K562 (cell line): ENCODE results near the gene KTN1. TPM values are rescaled to one million over a fixed set of nuclear protein-coding genes. Genes with fewer than 3 reads are reported as not detected.

Experiments
- ATAC-seq: fragments of 200-7000 bp; cut with Tn5 transposase; 3 replicates; pipeline ENCODE4 v1.9.1; 2020; ENCODE audit warnings: moderate library complexity
- BruUV-seq: library from RNA; stranded (reverse); fragments of 400-500 nt; replicated peaks from 2 replicates; lab custom pipeline; 2021; lab: Mats Ljungman, UMichigan
- CTCF ChIA-PET: fragments of 300-600 bp; formaldehyde crosslinking; extraction: SDS; loops from one replicate; lab custom pipeline; 2021; ENCODE audit warnings: low intra/inter-chr PET ratio; lab: Yijun Ruan, JAX
- POLR2A ChIA-PET: fragments of 300-600, 350-650 bp; sonication (Branson Sonifier 250); formaldehyde crosslinking; extraction: SDS; loops from one replicate; lab custom pipeline; 2021; ENCODE audit warnings: antibody characterized with exemption, inconsistent platforms; lab: Yijun Ruan, JAX
- DNase-seq, 4 experiments: peaks; one replicate each; pipeline versions ENCODE4 v3.0.0 to v3.0.0-alpha.2; 2011 to 2018; ENCODE audit warnings: low spot score in 3 of 4, mixed read lengths in 3 of 4; ENCODE audit errors: extremely low read depth in 1 of 4
- FAIRE-seq: peaks from 2 replicates; lab custom pipeline; 2011; peaks lifted over from hg19 to GRCh38; lab: Jason Lieb, UNC
- H2AFZ ChIP-seq: 2 replicates; pipeline ENCODE4 v1.6.0; 2011; ENCODE audit warnings: low read depth, low read length, control low read depth, inconsistent platforms
- H3K27ac ChIP-seq: fragments of 200-600 bp; 3 replicates; pipeline ENCODE4 v1.8.0; 2011; ENCODE audit warnings: low read depth, mild to moderate bottlenecking, control low read depth, inconsistent platforms, low read length, moderate library complexity, mixed read lengths; ENCODE audit errors: extremely low read depth
- H3K27me3 ChIP-seq, 2 experiments: fragments of 300-600 bp in 1 of 2; 2 replicates in 1 of 2; 3 replicates in 1 of 2; pipeline versions ENCODE4 v1.6.0 to v1.8.0; 2011; ENCODE audit warnings: inconsistent platforms in 2 of 2, low read length in 2 of 2, mild to moderate bottlenecking in 1 of 2, mixed read lengths in 1 of 2, moderate library complexity in 1 of 2; ENCODE audit not compliant: control insufficient read depth in 2 of 2, insufficient read depth in 2 of 2
- H3K36me3 ChIP-seq: fragments of 300-600 bp; 3 replicates; pipeline ENCODE4 v1.8.0; 2011; ENCODE audit warnings: mild to moderate bottlenecking, low read length, inconsistent platforms; ENCODE audit not compliant: control insufficient read depth, insufficient read depth
- H3K4me1 ChIP-seq, 2 experiments: fragments of 200-600 bp in 1 of 2; replicated peaks in 1 of 2; 2 replicates in 1 of 2; 3 replicates in 1 of 2; pipeline versions ENCODE4 v1.5.1 to v1.8.0; 2011; ENCODE audit warnings: inconsistent platforms in 2 of 2, low read length in 2 of 2, mild to moderate bottlenecking in 1 of 2, mixed read lengths in 1 of 2, moderate library complexity in 1 of 2; ENCODE audit not compliant: control insufficient read depth in 2 of 2, insufficient read depth in 2 of 2
- H3K4me2 ChIP-seq: 2 replicates; pipeline ENCODE4 v1.6.1; 2011; ENCODE audit warnings: low read length, control low read depth, inconsistent platforms, mixed read lengths; ENCODE audit not compliant: insufficient read depth
- H3K4me3 ChIP-seq: fragments of 200-600 bp; sonication (generic), shearing (Covaris generic); 2 replicates; pipeline ENCODE4 v1.5.1; 2016; ENCODE audit warnings: control low read depth, inconsistent platforms
- H3K79me2 ChIP-seq: fragments of 200-600 bp; 3 replicates; pipeline ENCODE4 v1.8.0; 2011; ENCODE audit warnings: low read length, inconsistent platforms; ENCODE audit not compliant: control insufficient read depth, insufficient read depth
- H3K9ac ChIP-seq, 2 experiments: 2 replicates each; pipeline versions ENCODE4 v1.6.0 to v1.6.1; 2011; ENCODE audit warnings: low read depth in 2 of 2, low read length in 2 of 2, control low read depth in 1 of 2, inconsistent platforms in 1 of 2, mild to moderate bottlenecking in 1 of 2, mixed read lengths in 1 of 2; ENCODE audit not compliant: insufficient read depth in 1 of 2
- H3K9me1 ChIP-seq: one replicate; pipeline ENCODE4 v1.6.0; 2011; ENCODE audit warnings: inconsistent platforms, mild to moderate bottlenecking, low read length, moderate library complexity; ENCODE audit not compliant: control insufficient read depth, insufficient read depth
- H3K9me3 ChIP-seq: replicated peaks from 2 replicates; pipeline ENCODE4 v1.5.1; 2011; ENCODE audit warnings: low read depth, low read length, inconsistent platforms; ENCODE audit not compliant: control insufficient read depth, insufficient read depth
- H4K20me1 ChIP-seq: replicated peaks from 2 replicates; pipeline ENCODE4 v1.6.1; 2011; ENCODE audit warnings: low read length, inconsistent platforms, mixed read lengths; ENCODE audit not compliant: control insufficient read depth, insufficient read depth
- DACH1 ChIP-seq: fragments of 450-650 bp; IDR thresholded peaks from 2 replicates; pipeline ENCODE4 v1.6.1; 2018; ENCODE audit not compliant: partially characterized antibody
- ETS2 ChIP-seq: IDR thresholded peaks from 2 replicates; pipeline ENCODE4 v1.6.1; 2016; ENCODE audit warnings: borderline replicate concordance, missing genetic modification characterization, mild to moderate bottlenecking, moderate library complexity, missing compliant biosample characterization; ENCODE audit not compliant: poor library complexity, severe bottlenecking
- KLF10 ChIP-seq: fragments of 250-450 bp; sonication (Bioruptor Pico); IDR thresholded peaks from 2 replicates; pipeline ENCODE4 v1.6.1; 2021; ENCODE audit warnings: matching md5 sums
- WGBS: fragments of 100-300 bp; shearing (Covaris generic); methylation state at CpG from one replicate; pipeline ENCODE4 v1.1.6; 2016; ENCODE audit warnings: low coverage, mixed read lengths; ENCODE audit not compliant: insufficient coverage; ENCODE audit errors: missing lambda C conversion rate; 5-methylcytosine and 5-hydroxymethylcytosine counted together
- in situ Hi-C: fragments of 300-500 bp; cut with MboI; formaldehyde crosslinking; loops from 4 replicates; pipeline ENCODE4 v1.15.0; 2018; ENCODE audit warnings: inconsistent platforms, mixed read lengths
- intact Hi-C: fragments of 100-400 bp; cut with micrococcal nuclease; formaldehyde crosslinking; loops from 2 replicates; pipeline ENCODE4 v1.14.2; 2022
- polyA plus RNA-seq, 8 experiments: library from polyadenylated mRNA; depleted of rRNA in 4 of 8; stranded (reverse) in 5 of 8; unstranded in 3 of 8; fragments of >200 nt; fragmentation: Nextera tagmentation in 2 of 8; fragmentation: Illumina TruSeq in 1 of 8; extraction: Ambion mirVana in 2 of 8; extraction: Trizol in 1 of 8; gene quantifications; 2 replicates each; pipeline versions ENCODE4 v1.2.1 to v1.2.3, GENCODE V29; 2011 to 2014; ENCODE audit warnings: inconsistent platforms in 1 of 8, missing spikeins in 1 of 8
- total RNA-seq, 7 experiments: library from RNA; depleted of rRNA in 6 of 7; stranded (reverse); fragments of >200 nt in 6 of 7; fragmentation: Illumina TruSeq in 2 of 7; extraction: Trizol in 2 of 7; gene quantifications; 2 replicates each; pipeline versions ENCODE4 v1.2.1 to v1.2.3, GENCODE V29; 2011 to 2021; ENCODE audit warnings: low replicate concordance in 1 of 7
- TF ChIP-seq, protein P1 (sequence below): IDR thresholded peaks from 2 replicates; pipeline ENCODE4 v1.6.1; 2011; ENCODE audit warnings: borderline replicate concordance, low read depth, mild to moderate bottlenecking, moderate library complexity, low read length; ENCODE audit not compliant: insufficient read depth, poor library complexity, severe bottlenecking

KTN1 gene
- total and polyA plus RNA-seq, 9 of the 15 experiments (the other 6 are each of a cell fraction or from before 2014, with no cell fraction given) = 34.8 to 120 (median 63.6) TPM

DNA sequence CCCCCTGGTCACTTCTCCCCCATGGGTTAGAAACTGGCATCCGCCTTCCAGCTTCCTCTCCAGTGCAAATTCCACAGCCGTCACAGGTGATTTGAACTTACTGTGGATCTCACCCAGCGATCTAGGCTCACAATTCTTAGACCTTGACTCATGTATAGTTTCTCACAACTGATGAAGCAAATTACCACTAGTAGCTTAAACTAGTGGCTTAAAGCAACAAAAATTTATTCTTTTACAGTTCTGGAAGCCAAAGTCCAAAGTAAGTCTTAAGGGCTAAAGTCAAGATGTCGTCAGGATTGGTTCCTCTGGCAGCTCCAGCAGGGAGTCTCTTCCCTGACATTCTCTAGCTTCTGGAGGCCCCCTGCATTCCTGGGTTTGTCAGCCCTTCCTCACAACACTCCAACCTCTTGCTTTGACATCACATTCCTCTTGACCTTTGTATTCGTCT lies 117.4 kb downstream of the KTN1 start (continued):
- TF ChIP-seq ETS2 (tag) (no peak), KLF10 (no peak)
- TF ChIP-seq, protein P1, sequence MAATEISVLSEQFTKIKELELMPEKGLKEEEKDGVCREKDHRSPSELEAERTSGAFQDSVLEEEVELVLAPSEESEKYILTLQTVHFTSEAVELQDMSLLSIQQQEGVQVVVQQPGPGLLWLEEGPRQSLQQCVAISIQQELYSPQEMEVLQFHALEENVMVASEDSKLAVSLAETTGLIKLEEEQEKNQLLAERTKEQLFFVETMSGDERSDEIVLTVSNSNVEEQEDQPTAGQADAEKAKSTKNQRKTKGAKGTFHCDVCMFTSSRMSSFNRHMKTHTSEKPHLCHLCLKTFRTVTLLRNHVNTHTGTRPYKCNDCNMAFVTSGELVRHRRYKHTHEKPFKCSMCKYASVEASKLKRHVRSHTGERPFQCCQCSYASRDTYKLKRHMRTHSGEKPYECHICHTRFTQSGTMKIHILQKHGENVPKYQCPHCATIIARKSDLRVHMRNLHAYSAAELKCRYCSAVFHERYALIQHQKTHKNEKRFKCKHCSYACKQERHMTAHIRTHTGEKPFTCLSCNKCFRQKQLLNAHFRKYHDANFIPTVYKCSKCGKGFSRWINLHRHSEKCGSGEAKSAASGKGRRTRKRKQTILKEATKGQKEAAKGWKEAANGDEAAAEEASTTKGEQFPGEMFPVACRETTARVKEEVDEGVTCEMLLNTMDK = no peak

DNA sequence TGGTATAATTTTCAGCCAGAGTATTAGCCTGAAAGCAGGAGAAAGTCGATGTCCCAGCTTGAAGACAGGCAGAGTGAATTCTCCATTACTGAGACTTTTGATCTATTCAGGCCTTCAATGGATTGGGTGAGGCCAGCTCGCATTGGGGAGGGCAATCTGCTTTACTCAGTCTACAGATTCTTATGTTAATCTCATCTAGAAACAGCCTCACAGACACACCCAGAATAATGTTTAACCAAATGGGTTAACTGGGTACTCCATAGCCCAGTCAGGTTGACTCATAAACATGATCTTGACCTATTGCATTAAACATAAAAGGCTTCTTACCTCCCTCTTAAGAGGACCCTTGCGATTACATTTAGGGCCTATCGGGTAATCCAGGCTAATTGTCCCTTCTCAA lies 118.0 kb downstream of the KTN1 start:
- Histone ChIP-seq H3K79me2 (no peaks in the 10 kb centered on the region), H3K36me3 (no peaks in the 10 kb centered on the region), H3K9me3 (no peaks in the 10 kb centered on the region), H3K9me1 (no peaks in the 10 kb centered on the region), H3K27ac (no peak overlapping the region), H3K4me2 (no peak overlapping the region), H3K4me3 (no peak overlapping the region), H4K20me1 (no peaks in the 10 kb centered on the region), H2AFZ (no peak overlapping the region), H3K27me3 (peaks cover 0 to 6% of the 10 kb centered on the region in 2 experiments; a peak in 1 of 5 replicates), H3K9ac (no peak overlapping the region), H3K4me1 (no peaks in the 10 kb centered on the region)
- BruUV-seq = no TSS peak
- ChIA-PET POLR2A (interaction anchor here (0.9 to 1.0 kb wide), 2 partner anchors 15 to 723 kb away, joined by 3 to 4 read pairs; no protein-coding TSS in a partner anchor), CTCF (no interaction called here)
- in situ Hi-C loops (no loop called here), intact Hi-C loops (loop anchor here (10.0 kb wide), 1 partner anchor 253 kb away; the partner anchor contains the start of gene TBPL2)
- WGBS = 0% methylated on average over 4 of the region's 4 CpGs
- no peak for ATAC-seq
- TF ChIP-seq DACH1 = no peak
- no peak for DNase-seq
- no peak for FAIRE-seq
